Panc1 (cell line): ENCODE measurements around the gene YWHAQ. TPM values are rescaled to one million over a fixed set of nuclear protein-coding genes. Genes with fewer than 3 reads are reported as not detected.

ENCODE experiments used
- ATAC-seq: fragments of 200-7000 bp; cut with Tn5 transposase; 2 replicates; pipeline ENCODE4 v1.9.1; 2020; ENCODE audit warnings: mild to moderate bottlenecking, moderate library complexity
- BruUV-seq: library from RNA; stranded (reverse); fragments of 400-500 nt; replicated peaks from 2 replicates; lab custom pipeline; 2021; lab: Mats Ljungman, UMichigan
- CTCF ChIA-PET: fragments of 300-600 bp; sonication (Branson Sonifier 250); formaldehyde crosslinking; loops from one replicate; lab custom pipeline; 2022; ENCODE audit warnings: antibody characterized with exemption; lab: Charles Lee
- POLR2A ChIA-PET: fragments of 300-600 bp; sonication (Branson Sonifier 250); formaldehyde crosslinking; loops from one replicate; lab custom pipeline; 2022; ENCODE audit warnings: antibody characterized with exemption; lab: Charles Lee
- DNase-seq: peaks from one replicate; pipeline ENCODE4 v3.0.0-alpha.2; 2010; ENCODE audit warnings: low read depth, low spot score
- H3K27ac ChIP-seq: 2 replicates; pipeline ENCODE4 v1.5.1; 2011; ENCODE audit warnings: mild to moderate bottlenecking, low read length, inconsistent platforms
- H3K27me3 ChIP-seq: fragments of 200-500 bp; sonication (Bioruptor generic); 2 replicates; pipeline ENCODE4 v1.6.0; 2014; ENCODE audit warnings: low read length, inconsistent platforms; ENCODE audit not compliant: control insufficient read depth, insufficient read depth
- H3K36me3 ChIP-seq: fragments of 200-500 bp; sonication (Bioruptor generic); 2 replicates; pipeline ENCODE4 v1.5.1; 2014; ENCODE audit warnings: inconsistent platforms, mild to moderate bottlenecking, low read length, moderate library complexity; ENCODE audit not compliant: control insufficient read depth, insufficient read depth
- H3K4me1 ChIP-seq: 2 replicates; pipeline ENCODE4 v1.5.1; 2011; ENCODE audit warnings: inconsistent platforms, mild to moderate bottlenecking, low read length, moderate library complexity; ENCODE audit not compliant: control insufficient read depth, insufficient read depth
- H3K4me3 ChIP-seq, 2 experiments: 2 replicates each; pipeline ENCODE4 v1.5.1; 2011 to 2012; ENCODE audit warnings: low read depth in 2 of 2, low read length in 2 of 2, mild to moderate bottlenecking in 2 of 2, inconsistent platforms in 1 of 2, moderate library complexity in 1 of 2
- H3K9me3 ChIP-seq: fragments of 200-500 bp; sonication (Bioruptor generic); 2 replicates; pipeline ENCODE4 v1.5.1; 2014; ENCODE audit warnings: low read depth, mild to moderate bottlenecking, inconsistent platforms, low read length, moderate library complexity; ENCODE audit not compliant: control insufficient read depth, insufficient read depth
- POLR2AphosphoS5 ChIP-seq: IDR thresholded peaks from 2 replicates; pipeline ENCODE4 v1.6.1; 2012; ENCODE audit warnings: mild to moderate bottlenecking, low read depth, low read length, moderate library complexity
- SIN3A ChIP-seq: IDR thresholded peaks from 2 replicates; pipeline ENCODE4 v1.6.1; 2012; ENCODE audit warnings: low read depth, mild to moderate bottlenecking, low read length, moderate library complexity, borderline replicate concordance; ENCODE audit not compliant: insufficient read depth
- TCF7L2 ChIP-seq: IDR thresholded peaks from 2 replicates; pipeline ENCODE4 v1.6.1; 2011; ENCODE audit warnings: mild to moderate bottlenecking, low read depth, low read length, inconsistent platforms
- in situ Hi-C: cut with HindIII; loops from 2 replicates; pipeline ENCODE4 v1.10.0; 2016; ENCODE audit warnings: low sequenced_read_pairs, low pct_unique_long_range_greater_than_20kb
- intact Hi-C: fragments of 100-400 bp; cut with micrococcal nuclease; formaldehyde crosslinking; loops from one replicate; pipeline ENCODE4 v1.10.0; 2022; ENCODE audit not compliant: unreplicated experiment
- total RNA-seq: library from RNA; stranded (reverse); gene quantifications from one replicate; pipeline ENCODE4 v1.2.1, GENCODE V29; 2021; ENCODE audit not compliant: unreplicated experiment
- TF ChIP-seq, protein P1 (sequence below), 2 experiments: IDR thresholded peaks; 2 replicates each; pipeline ENCODE4 v1.6.1; 2011 to 2012; ENCODE audit warnings: low read depth in 2 of 2, control low read depth in 1 of 2, low read length in 1 of 2, mild to moderate bottlenecking in 1 of 2, moderate library complexity in 1 of 2; ENCODE audit not compliant: insufficient read depth in 1 of 2
- TF ChIP-seq, protein P2 (sequence below): fragments of 450-650 bp; IDR thresholded peaks from 2 replicates; pipeline ENCODE4 v1.5.1; 2017; ENCODE audit warnings: mild to moderate bottlenecking

Gene YWHAQ
- total RNA-seq, 1 experiment from 2014 or later: 683 TPM

DNA sequence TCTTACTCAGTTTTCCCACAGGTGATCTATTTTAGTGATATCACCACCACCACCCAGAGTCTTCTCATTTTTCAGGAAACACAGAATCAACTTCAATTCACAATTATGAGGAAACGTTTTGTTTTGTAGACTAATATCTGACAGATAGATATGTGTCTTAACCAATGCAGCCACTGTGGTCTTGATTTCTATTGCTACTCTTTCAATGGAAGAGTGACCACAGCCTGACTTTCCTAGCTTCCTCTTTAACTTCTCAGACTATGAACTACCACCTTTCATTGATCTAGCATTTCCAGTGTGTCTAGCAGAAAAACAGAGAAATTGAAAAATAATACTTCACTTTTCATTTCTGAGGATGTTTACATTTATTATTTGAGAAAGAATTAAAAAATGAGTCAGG, 95.6 kb downstream of the YWHAQ start:
- intact Hi-C loops (no loop called here), in situ Hi-C loops (no loop called here)
- ChIA-PET CTCF (no interaction called here), POLR2A (interaction anchor here (0.6 kb wide), 1 partner anchor 26 kb away, joined by 6 read pairs; no protein-coding TSS in a partner anchor)
- BruUV-seq: no TSS peak
- no peaks in the 10 kb centered on the region for H3K4me1 ChIP-seq
- H3K27ac ChIP-seq: no peak overlapping the region
- H3K36me3 ChIP-seq: peaks cover 8% of the 10 kb centered on the region
- ATAC-seq (no peak), DNase-seq (no peak)
- TF ChIP-seq, protein P1, sequence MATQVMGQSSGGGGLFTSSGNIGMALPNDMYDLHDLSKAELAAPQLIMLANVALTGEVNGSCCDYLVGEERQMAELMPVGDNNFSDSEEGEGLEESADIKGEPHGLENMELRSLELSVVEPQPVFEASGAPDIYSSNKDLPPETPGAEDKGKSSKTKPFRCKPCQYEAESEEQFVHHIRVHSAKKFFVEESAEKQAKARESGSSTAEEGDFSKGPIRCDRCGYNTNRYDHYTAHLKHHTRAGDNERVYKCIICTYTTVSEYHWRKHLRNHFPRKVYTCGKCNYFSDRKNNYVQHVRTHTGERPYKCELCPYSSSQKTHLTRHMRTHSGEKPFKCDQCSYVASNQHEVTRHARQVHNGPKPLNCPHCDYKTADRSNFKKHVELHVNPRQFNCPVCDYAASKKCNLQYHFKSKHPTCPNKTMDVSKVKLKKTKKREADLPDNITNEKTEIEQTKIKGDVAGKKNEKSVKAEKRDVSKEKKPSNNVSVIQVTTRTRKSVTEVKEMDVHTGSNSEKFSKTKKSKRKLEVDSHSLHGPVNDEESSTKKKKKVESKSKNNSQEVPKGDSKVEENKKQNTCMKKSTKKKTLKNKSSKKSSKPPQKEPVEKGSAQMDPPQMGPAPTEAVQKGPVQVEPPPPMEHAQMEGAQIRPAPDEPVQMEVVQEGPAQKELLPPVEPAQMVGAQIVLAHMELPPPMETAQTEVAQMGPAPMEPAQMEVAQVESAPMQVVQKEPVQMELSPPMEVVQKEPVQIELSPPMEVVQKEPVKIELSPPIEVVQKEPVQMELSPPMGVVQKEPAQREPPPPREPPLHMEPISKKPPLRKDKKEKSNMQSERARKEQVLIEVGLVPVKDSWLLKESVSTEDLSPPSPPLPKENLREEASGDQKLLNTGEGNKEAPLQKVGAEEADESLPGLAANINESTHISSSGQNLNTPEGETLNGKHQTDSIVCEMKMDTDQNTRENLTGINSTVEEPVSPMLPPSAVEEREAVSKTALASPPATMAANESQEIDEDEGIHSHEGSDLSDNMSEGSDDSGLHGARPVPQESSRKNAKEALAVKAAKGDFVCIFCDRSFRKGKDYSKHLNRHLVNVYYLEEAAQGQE (IDR thresholded peaks at IDR 0.05; ENCODE audit: insufficient read depth in 1 of 2, low read depth in 2 of 2, low read length in 1 of 2): no peak
- TF ChIP-seq, protein P2, sequence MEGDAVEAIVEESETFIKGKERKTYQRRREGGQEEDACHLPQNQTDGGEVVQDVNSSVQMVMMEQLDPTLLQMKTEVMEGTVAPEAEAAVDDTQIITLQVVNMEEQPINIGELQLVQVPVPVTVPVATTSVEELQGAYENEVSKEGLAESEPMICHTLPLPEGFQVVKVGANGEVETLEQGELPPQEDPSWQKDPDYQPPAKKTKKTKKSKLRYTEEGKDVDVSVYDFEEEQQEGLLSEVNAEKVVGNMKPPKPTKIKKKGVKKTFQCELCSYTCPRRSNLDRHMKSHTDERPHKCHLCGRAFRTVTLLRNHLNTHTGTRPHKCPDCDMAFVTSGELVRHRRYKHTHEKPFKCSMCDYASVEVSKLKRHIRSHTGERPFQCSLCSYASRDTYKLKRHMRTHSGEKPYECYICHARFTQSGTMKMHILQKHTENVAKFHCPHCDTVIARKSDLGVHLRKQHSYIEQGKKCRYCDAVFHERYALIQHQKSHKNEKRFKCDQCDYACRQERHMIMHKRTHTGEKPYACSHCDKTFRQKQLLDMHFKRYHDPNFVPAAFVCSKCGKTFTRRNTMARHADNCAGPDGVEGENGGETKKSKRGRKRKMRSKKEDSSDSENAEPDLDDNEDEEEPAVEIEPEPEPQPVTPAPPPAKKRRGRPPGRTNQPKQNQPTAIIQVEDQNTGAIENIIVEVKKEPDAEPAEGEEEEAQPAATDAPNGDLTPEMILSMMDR: no peak
- TF ChIP-seq TCF7L2 (no peak), POLR2AphosphoS5 (no peak), SIN3A (no peak)
- no peaks in the 10 kb centered on the region for H3K27me3 ChIP-seq
- H3K9me3 ChIP-seq: no peaks in the 10 kb centered on the region
- no peak overlapping the region for H3K4me3 ChIP-seq

Other genes with a start within 250 kb of the YWHAQ start
- gene ITGB1BP1, start 207.5 kb downstream of the YWHAQ start, total RNA-seq: 153 TPM
- 54.1 TPM for gene CPSF3, start 207.3 kb downstream of the YWHAQ start, total RNA-seq
- 72.2 TPM for gene IAH1, start 156.4 kb downstream of the YWHAQ start, total RNA-seq
- gene ADAM17, start 75.2 kb downstream of the YWHAQ start, total RNA-seq: 50.0 TPM
- gene TAF1B, start 212.5 kb upstream of the YWHAQ start, total RNA-seq: 35.2 TPM